SK-N-MC (cell line): ENCODE data around the gene AARS2.

Experiments used
- EZH2 ChIP-seq: fragments of 200-600 bp; sonication (generic); IDR thresholded peaks from one replicate; pipeline ENCODE4 v1.6.1; 2017; ENCODE audit warnings: antibody characterized with exemption
- POLR2AphosphoS5 ChIP-seq: IDR thresholded peaks from 2 replicates; pipeline ENCODE4 v1.6.1; 2012; ENCODE audit warnings: mild to moderate bottlenecking, low read depth, low read length, borderline replicate concordance

- TF ChIP-seq EZH2 (no peak), POLR2AphosphoS5 (no peak)
These were observed 2.4 kb upstream of the AARS2 start for GRCh38 chr6:44315516-44315915.
